ENCODE data around the gene FAM193A. TPM values are rescaled to one million over a fixed set of nuclear protein-coding genes. Genes with fewer than 3 reads are reported as not detected.

Gene FAM193A
- total RNA-seq, 1 experiment from 2014 or later = 38.2 TPM

GRCh38 chr4:2729533-2729875 is 193.1 kb downstream of the FAM193A start:
- intact Hi-C loops (cut with micrococcal nuclease; ENCODE audit: unreplicated experiment) = no loop called here
- BruUV-seq (replicated peaks) = no TSS peak
- ChIA-PET CTCF (no interaction called here), POLR2A (ENCODE audit: low non-redundant PET) (interaction anchor here (0.6 kb wide), 1 partner anchor 15 kb away, joined by 3 read pairs; no protein-coding TSS in a partner anchor)
- H3K27me3 ChIP-seq (replicated peaks; ENCODE audit: insufficient read depth, low read depth, low read length, poor library complexity) = no peaks in the 10 kb centered on the region
- H3K4me1 ChIP-seq (ENCODE audit: insufficient read depth, low read length, poor library complexity, severe bottlenecking) = no peaks in the 10 kb centered on the region
- TF ChIP-seq, protein P1, sequence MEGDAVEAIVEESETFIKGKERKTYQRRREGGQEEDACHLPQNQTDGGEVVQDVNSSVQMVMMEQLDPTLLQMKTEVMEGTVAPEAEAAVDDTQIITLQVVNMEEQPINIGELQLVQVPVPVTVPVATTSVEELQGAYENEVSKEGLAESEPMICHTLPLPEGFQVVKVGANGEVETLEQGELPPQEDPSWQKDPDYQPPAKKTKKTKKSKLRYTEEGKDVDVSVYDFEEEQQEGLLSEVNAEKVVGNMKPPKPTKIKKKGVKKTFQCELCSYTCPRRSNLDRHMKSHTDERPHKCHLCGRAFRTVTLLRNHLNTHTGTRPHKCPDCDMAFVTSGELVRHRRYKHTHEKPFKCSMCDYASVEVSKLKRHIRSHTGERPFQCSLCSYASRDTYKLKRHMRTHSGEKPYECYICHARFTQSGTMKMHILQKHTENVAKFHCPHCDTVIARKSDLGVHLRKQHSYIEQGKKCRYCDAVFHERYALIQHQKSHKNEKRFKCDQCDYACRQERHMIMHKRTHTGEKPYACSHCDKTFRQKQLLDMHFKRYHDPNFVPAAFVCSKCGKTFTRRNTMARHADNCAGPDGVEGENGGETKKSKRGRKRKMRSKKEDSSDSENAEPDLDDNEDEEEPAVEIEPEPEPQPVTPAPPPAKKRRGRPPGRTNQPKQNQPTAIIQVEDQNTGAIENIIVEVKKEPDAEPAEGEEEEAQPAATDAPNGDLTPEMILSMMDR (conservative IDR thresholded peaks at IDR 0.05; ENCODE audit: low read depth, low read length) = no peak
- no peak for TF ChIP-seq EZH2 (IDR thresholded peaks at IDR 0.05; ENCODE audit: borderline replicate concordance, low read depth, low read length, poor library complexity, severe bottlenecking)
- H3K9me3 ChIP-seq (ENCODE audit: low read depth, low read length, poor library complexity, severe bottlenecking) = no peaks in the 10 kb centered on the region
- no peak overlapping the region for H3K4me3 ChIP-seq (ENCODE audit: low read depth, low read length, poor library complexity, severe bottlenecking)
- DNase-seq (ENCODE audit: low spot score) = no peak
- peaks cover 27% of the 10 kb centered on the region for H3K36me3 ChIP-seq (ENCODE audit: insufficient read depth, low read length, poor library complexity, severe bottlenecking)
- H3K27ac ChIP-seq (ENCODE audit: low read depth, low read length, poor library complexity, severe bottlenecking) = no peak overlapping the region

DNA sequence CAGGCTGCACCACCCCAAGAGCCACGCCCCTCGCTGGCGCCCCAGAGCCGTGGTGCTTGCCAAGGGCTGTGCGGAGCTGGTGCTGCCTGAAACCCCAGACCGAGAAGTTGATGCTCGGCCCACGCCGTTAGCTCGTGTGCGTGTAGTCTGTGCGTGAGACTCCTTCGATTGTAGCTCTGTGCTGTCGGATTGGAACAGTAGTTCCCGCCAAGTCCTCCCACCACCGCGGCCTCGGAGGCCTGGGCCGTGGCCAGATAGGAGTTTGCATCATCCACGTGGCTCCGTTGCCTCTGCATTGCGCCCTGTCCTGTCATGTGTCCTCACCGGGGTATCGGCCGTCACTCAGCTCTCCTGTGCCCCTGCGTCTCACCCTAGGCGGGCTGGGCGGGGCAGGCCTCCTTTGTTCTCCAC is 195.5 kb downstream of the FAM193A start:
- ChIA-PET CTCF (no interaction called here), POLR2A (ENCODE audit: low non-redundant PET) (no interaction called here)
- intact Hi-C loops (cut with micrococcal nuclease; ENCODE audit: unreplicated experiment) = no loop called here
- TF ChIP-seq EZH2 (IDR thresholded peaks at IDR 0.05; ENCODE audit: borderline replicate concordance, low read depth, low read length, poor library complexity, severe bottlenecking) = no peak
- TF ChIP-seq, protein P1 (conservative IDR thresholded peaks at IDR 0.05; ENCODE audit: low read depth, low read length) = no peak
- no peak for DNase-seq (ENCODE audit: low spot score)
- Histone ChIP-seq H3K4me1 (ENCODE audit: insufficient read depth, low read length, poor library complexity, severe bottlenecking) (no peaks in the 10 kb centered on the region), H3K27ac (ENCODE audit: low read depth, low read length, poor library complexity, severe bottlenecking) (no peak overlapping the region), H3K36me3 (ENCODE audit: insufficient read depth, low read length, poor library complexity, severe bottlenecking) (peaks cover 28% of the 10 kb centered on the region), H3K27me3 (replicated peaks; ENCODE audit: insufficient read depth, low read depth, low read length, poor library complexity) (no peaks in the 10 kb centered on the region), H3K9me3 (ENCODE audit: low read depth, low read length, poor library complexity, severe bottlenecking) (no peaks in the 10 kb centered on the region), H3K4me3 (ENCODE audit: low read depth, low read length, poor library complexity, severe bottlenecking) (no peak overlapping the region)
- BruUV-seq (replicated peaks) = no TSS peak

DNA sequence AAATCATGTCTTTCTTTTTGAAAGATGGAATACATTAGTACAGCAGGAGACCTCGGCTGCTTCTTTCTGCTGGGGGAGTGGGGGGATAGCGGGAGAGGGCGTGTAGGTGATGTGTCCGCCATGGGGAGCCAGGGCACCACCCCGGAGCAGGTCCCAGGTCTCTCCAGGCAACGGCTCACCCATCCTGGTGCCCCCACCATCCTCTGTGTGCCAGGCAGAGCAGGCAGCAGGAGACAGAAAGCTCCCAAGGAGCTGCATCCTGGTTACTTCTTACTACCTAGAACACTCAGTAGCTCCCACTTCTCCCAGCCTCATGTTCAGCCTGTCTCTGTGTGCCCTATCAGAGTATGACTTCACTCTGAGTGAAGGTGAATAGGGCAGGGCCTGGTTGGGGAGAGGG is 196.1 kb downstream of the FAM193A start:
- no peak overlapping the region for H3K27ac ChIP-seq (ENCODE audit: low read depth, low read length, poor library complexity, severe bottlenecking)
- no TSS peak for BruUV-seq (replicated peaks)
- intact Hi-C loops (cut with micrococcal nuclease; ENCODE audit: unreplicated experiment) = no loop called here
- peaks cover 28% of the 10 kb centered on the region for H3K36me3 ChIP-seq (ENCODE audit: insufficient read depth, low read length, poor library complexity, severe bottlenecking)
- CTCF ChIA-PET = no interaction called here
- no peaks in the 10 kb centered on the region for H3K9me3 ChIP-seq (ENCODE audit: low read depth, low read length, poor library complexity, severe bottlenecking)
- no peak for TF ChIP-seq EZH2 (IDR thresholded peaks at IDR 0.05; ENCODE audit: borderline replicate concordance, low read depth, low read length, poor library complexity, severe bottlenecking)
- TF ChIP-seq, protein P1 (conservative IDR thresholded peaks at IDR 0.05; ENCODE audit: low read depth, low read length) = no peak
- POLR2A ChIA-PET (ENCODE audit: low non-redundant PET) = no interaction called here
- no peaks in the 10 kb centered on the region for H3K27me3 ChIP-seq (replicated peaks; ENCODE audit: insufficient read depth, low read depth, low read length, poor library complexity)
- no peak overlapping the region for H3K4me3 ChIP-seq (ENCODE audit: low read depth, low read length, poor library complexity, severe bottlenecking)
- no peak for DNase-seq (ENCODE audit: low spot score)
- H3K4me1 ChIP-seq (ENCODE audit: insufficient read depth, low read length, poor library complexity, severe bottlenecking) = no peaks in the 10 kb centered on the region
